GM10248 (cell line): Measurements from ENCODE around the gene BRD9.
A peak's percentile ranks its signal among the peaks of the same experiment; 100 is the strongest.

Experiments
- CTCF ChIA-PET: fragments of 300-600 bp; sonication (Branson Sonifier 250); formaldehyde crosslinking; extraction: SDS; loops from one replicate; lab custom pipeline; 2021; ENCODE audit warnings: antibody characterized with exemption; lab: Yijun Ruan, JAX
- POLR2A ChIA-PET: fragments of 350-650 bp; sonication (Branson Sonifier 250); formaldehyde crosslinking; extraction: SDS; loops from one replicate; lab custom pipeline; 2020; ENCODE audit warnings: antibody characterized with exemption; lab: Yijun Ruan, JAX
- DNase-seq: peaks from one replicate; pipeline ENCODE4 v3.0.0; 2012; ENCODE audit errors: extremely low spot score
- TF ChIP-seq, protein P1 (sequence below): IDR thresholded peaks from 2 replicates; pipeline ENCODE4 v1.5.1; 2012; ENCODE audit warnings: mild to moderate bottlenecking, low read depth; ENCODE audit errors: extremely low read depth, missing control alignments, control extremely low read depth

BRD9 gene

DNA sequence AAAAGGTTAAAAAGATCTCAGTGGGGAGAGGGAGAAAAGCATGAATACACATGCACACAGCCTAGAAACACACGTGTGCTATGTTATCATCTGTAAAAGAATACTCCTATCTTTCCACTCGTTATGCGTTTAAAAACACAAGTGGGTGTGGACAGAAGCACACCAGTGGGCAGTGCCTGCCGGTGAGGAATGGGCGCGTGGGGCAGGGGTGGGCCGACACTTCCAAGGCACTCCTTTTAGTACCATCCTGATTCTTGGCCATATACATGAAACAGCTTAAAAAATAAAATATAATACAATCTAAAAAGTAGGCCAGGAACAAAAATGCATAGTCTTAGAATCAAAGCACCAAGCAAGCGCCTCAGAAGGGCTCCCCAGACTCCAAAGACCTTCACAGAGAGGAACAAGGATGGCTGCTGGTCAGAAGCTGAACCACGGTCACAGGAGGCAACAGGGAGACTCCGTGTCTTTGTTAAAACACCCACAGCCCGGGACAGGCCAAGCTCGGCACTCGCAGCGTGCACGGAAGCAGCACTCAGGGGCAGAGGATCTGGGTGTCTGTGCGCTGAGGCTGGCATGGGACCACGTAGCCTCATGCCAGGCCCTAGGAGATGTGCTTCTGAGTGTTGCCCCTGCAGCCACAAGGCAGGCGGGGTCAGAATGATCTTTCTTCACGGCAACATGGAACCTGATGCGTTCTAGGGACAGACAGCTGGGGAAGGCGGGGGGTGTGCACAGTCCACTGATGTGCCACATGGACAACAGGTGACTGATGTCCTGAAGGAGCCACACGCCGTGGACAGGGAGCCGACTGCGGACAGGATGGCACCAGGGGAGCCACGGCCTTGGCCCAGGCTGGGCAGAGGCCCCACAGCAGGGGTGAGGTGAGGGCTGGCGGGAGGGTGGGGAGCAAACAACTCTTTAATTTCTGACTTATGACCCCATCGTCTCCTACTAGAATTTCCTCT lies 15.9 kb downstream of the BRD9 start:
- CTCF ChIA-PET = interaction anchor here (0.8 to 2.1 kb wide), 4 partner anchors 11 to 34 kb away, joined by 3 to 7 read pairs (median 3); partner anchors contain the start of genes BRD9 and TRIP13
- DNase-seq = no peak
- TF ChIP-seq, protein P1, sequence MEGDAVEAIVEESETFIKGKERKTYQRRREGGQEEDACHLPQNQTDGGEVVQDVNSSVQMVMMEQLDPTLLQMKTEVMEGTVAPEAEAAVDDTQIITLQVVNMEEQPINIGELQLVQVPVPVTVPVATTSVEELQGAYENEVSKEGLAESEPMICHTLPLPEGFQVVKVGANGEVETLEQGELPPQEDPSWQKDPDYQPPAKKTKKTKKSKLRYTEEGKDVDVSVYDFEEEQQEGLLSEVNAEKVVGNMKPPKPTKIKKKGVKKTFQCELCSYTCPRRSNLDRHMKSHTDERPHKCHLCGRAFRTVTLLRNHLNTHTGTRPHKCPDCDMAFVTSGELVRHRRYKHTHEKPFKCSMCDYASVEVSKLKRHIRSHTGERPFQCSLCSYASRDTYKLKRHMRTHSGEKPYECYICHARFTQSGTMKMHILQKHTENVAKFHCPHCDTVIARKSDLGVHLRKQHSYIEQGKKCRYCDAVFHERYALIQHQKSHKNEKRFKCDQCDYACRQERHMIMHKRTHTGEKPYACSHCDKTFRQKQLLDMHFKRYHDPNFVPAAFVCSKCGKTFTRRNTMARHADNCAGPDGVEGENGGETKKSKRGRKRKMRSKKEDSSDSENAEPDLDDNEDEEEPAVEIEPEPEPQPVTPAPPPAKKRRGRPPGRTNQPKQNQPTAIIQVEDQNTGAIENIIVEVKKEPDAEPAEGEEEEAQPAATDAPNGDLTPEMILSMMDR = no peak
- POLR2A ChIA-PET = no interaction called here

DNA sequence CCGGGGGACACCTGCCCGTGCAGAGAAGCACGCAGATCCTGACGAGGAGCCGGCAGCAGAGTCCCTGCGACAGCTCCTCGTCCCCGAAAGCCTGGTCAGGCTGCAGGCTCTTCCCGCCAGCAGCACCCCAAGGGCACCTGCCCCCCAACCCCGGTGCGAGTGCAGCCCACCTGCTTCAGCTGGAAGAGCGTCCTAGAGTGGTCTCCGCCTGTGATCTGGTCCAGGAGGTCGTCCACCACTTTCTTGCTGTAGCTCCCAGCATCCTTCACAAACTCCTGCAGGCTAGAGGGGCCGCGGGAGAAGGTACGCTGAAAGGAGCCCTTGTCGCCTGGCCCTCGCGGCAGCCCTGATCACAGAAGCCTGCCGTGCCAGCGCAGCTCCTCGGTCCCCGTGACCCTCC lies 16.7 kb downstream of the BRD9 start:
- POLR2A ChIA-PET = no interaction called here

DNA sequence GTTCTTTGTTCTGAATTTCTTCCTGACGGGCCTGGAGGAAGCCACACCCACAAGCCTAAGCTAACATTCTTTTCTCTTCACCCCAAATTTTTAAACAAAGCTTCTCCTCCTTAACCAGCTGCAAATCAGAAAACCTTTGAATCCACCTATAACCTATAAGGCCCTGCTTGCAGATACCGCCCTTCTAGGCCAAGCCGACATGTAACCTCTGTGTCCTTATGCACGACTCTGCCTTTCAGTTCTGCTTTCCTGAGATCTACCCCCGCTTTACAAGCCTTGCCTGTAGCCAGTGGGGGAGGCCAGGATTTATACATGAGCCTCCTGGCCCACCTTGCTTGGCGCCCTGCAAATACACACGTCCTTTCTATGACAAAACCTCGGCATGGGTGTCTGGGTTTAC lies 19.3 kb downstream of the BRD9 start:
- CTCF ChIA-PET = no interaction called here
- peak; percentile 68 for DNase-seq
- POLR2A ChIA-PET = no interaction called here
- TF ChIP-seq, protein P1 = no peak

More for the DNA sequence above, 16.7 kb downstream of the BRD9 start:
- no peak for DNase-seq
- TF ChIP-seq, protein P1 = no peak
- CTCF ChIA-PET = interaction anchor here (1.2 to 2.1 kb wide), 4 partner anchors 15 to 35 kb away, joined by 3 to 7 read pairs (median 4); partner anchors contain the start of genes BRD9 and TRIP13

DNA sequence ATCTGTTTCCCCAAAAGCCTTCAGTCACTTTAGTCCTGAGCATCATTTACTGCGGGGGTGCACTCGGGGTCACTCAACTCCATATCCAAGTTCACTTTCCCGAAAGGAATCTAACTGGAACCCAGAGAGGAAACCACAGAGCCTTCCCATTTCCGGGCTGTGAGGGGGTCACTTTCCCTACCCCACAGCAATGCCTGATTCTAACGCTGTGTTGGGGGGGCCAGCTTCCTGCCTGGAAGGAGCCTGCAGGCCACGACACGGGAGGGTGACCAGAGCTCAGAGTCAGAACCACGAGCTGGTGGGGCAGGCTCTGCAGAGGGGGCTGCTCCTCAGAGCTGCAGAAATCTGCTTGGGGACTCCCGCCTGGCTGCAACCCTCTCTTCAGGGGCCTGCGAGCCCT lies 20.3 kb downstream of the BRD9 start:
- ChIA-PET CTCF (interaction anchor here (0.6 to 1.0 kb wide), 2 partner anchors 28 to 66 kb away, joined by 3 to 4 read pairs; no protein-coding TSS in a partner anchor), POLR2A (no interaction called here)
- TF ChIP-seq, protein P1 = no peak
- DNase-seq = no peak

DNA sequence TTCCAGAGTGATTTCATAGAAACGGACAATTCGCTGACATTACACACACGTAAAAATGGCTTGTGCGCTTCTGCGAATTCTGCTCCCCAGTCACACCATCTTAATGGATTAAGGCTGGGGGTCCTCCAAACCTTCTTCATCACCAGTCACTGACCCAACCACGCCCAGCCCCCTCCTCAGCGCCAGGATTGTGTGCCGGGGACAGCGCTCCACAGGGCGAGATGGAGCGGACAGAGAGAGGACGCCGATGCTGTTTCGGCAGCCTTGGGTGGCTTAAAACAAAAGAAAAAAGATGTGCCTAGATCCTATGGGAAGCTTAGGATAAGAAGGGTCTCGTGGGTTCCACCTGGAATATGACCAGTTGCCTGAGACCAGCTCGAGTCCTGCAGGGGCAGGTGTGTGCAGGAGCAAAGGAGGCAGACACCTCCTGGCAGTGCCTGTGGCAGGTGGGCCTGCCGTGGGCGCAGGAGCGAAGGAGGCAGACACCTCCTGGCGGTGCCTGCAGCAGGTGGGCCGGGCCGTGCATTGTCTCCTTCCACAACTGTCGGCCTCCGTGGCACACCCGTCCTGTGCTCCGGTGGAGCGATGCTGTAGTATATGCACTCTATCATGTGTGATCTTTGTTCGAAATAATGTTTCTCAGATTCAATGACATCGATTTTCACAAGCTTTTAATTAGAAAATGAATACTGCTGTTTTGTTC lies 20.9 kb downstream of the BRD9 start:
- no peak for DNase-seq
- POLR2A ChIA-PET = no interaction called here
- TF ChIP-seq, protein P1 = no peak
- CTCF ChIA-PET = interaction anchor here (0.6 to 1.0 kb wide), 2 partner anchors 29 to 66 kb away, joined by 3 to 4 read pairs; no protein-coding TSS in a partner anchor

DNA sequence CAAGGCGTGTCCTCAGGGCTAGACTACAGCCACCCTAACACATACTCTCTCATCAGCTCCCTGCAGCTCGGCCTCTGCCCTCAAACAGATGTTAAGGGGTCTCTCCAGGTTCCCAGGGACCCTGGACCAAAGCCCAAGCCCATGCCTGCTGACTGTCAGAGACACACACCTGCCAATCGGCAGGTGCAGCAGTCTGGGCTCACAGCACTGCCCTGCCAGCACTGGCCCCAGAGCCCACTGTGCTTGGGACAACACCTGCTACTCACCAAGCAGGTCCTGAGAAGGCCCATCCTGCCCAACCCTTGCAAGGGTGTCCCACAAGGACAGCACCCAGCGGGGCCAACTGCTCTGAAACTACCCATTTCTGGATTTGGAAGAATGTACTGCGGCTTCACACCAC lies 21.6 kb downstream of the BRD9 start:
- TF ChIP-seq, protein P1 = no peak
- ChIA-PET CTCF (no interaction called here), POLR2A (no interaction called here)
- DNase-seq = no peak
